Heart left ventricle (tissue), 16 donors: ENCODE results near the gene FAM8A1. TPM values are rescaled to one million over a fixed set of nuclear protein-coding genes. Genes with fewer than 3 reads are reported as not detected.

Experiments
- ATAC-seq, 4 donors: fragments of 200-7000 bp; cut with Tn5 transposase; one replicate each; pipeline ENCODE4 v1.9.1; 2020 to 2022; ENCODE audit warnings: moderate library complexity in 4 of 4, mild to moderate bottlenecking in 3 of 4, moderate number of reproducible peaks in 1 of 4
- DNase-seq, 5 donors: peaks; one replicate each; pipeline ENCODE4 v3.0.0-alpha.2; 2020
- H3K27ac ChIP-seq, 12 donors: fragments of 200-600 bp; sonication (generic) in 4 of 12; one replicate each; pipeline versions ENCODE4 v1.5.0 to v1.8.0; 2016 to 2022; ENCODE audit warnings: mild to moderate bottlenecking in 2 of 12
- H3K27me3 ChIP-seq, 9 donors: fragments of 200-600 bp; sonication (generic) in 2 of 9; one replicate each; pipeline versions ENCODE4 v1.5.1 to v1.8.0; 2016 to 2022; ENCODE audit warnings: mild to moderate bottlenecking in 3 of 9
- H3K36me3 ChIP-seq, 9 donors: fragments of 200-600 bp; sonication (generic) in 2 of 9; one replicate each; pipeline versions ENCODE4 v1.5.0 to v1.8.0; 2018 to 2022; ENCODE audit warnings: mild to moderate bottlenecking in 2 of 9
- H3K4me1 ChIP-seq, 12 donors: fragments of 200-600 bp; sonication (generic) in 4 of 12; one replicate each; pipeline versions ENCODE4 v1.5.0 to v1.8.0; 2016 to 2022; ENCODE audit warnings: mild to moderate bottlenecking in 3 of 12
- H3K4me3 ChIP-seq, 12 donors: fragments of 200-600 bp; sonication (generic) in 4 of 12; one replicate each; pipeline versions ENCODE4 v1.5.0 to v1.8.0; 2017 to 2022; ENCODE audit warnings: mild to moderate bottlenecking in 9 of 12, moderate library complexity in 4 of 12
- H3K9me3 ChIP-seq, 12 donors: fragments of 200-600 bp; sonication (generic) in 4 of 12; one replicate each; pipeline versions ENCODE4 v1.5.0 to v1.8.0; 2016 to 2022; ENCODE audit warnings: mild to moderate bottlenecking in 1 of 12
- CTCF ChIP-seq, 12 donors: fragments of 200-600 bp; sonication (generic) in 4 of 12; IDR thresholded peaks; one replicate each; pipeline versions ENCODE4 v1.5.0 to v1.8.0; 2018 to 2022; ENCODE audit warnings: antibody characterized with exemption in 12 of 12, mild to moderate bottlenecking in 5 of 12
- POLR2A ChIP-seq, 2 donors: fragments of 450-650 bp; IDR thresholded peaks; one replicate each; pipeline ENCODE4 v1.6.1; 2017; ENCODE audit warnings: antibody characterized with exemption in 2 of 2, mild to moderate bottlenecking in 2 of 2, moderate library complexity in 2 of 2
- WGBS, 4 donors: extraction: QIAGEN DNeasy Blood & Tissue Kit in 2 of 4; methylation state at CpG; one replicate each; pipeline versions ENCODE4 v1.1.5 to v1.1.7; 2013 to 2018; 5-methylcytosine and 5-hydroxymethylcytosine counted together
- intact Hi-C, 10 donors: fragments of 100-400 bp; cut with DNase I; formaldehyde crosslinking; loops; one replicate each; pipeline versions ENCODE4 v1.11.1 to v1.14.2; 2022
- long read RNA-seq, 3 donors: library from polyadenylated mRNA; unstranded; transcript quantifications; one replicate each; pipeline ENCODE4 v2.0.0, GENCODE V29; 2020 to 2021
- polyA plus RNA-seq, 2 donors: library from polyadenylated mRNA; stranded (reverse); fragments of 200-250 nt; gene quantifications; one replicate each; pipeline ENCODE4 v1.2.3, GENCODE V29; 2013
- total RNA-seq, 9 donors: library from RNA; depleted of rRNA in 2 of 9; stranded (reverse); fragments of >200 nt in 2 of 9; fragmentation: NEBNext Ultra II Directional in 3 of 9; extraction: Animal tissue kit (Norgen Biotek cat#: 25700) in 3 of 9; gene quantifications; one replicate each; pipeline versions ENCODE4 v1.1.0 to v1.2.4, GENCODE V29; 2016 to 2023
- donor health status: ischemic (EF 13 %, LVEDD 7.1; RV severe dilation, severe dysfunction).
- donor health status: healthy with polysubstance abuse.
- donor health status: DM: no; HTN: yes; CAD: no.
- donor health status: DM: no; HTN: no; CAD: no.
- donor health status: ischemic (EF 25% LVEDD 6.9; RV normal size, moderate dysfunction).
- donor health status: ischemic (EF 25% LVEDD 5.7; RV mildly dilated, moderate dysfunction).
- donor health status: healthy.
- donor health status: DM: yes; HTN: yes; CAD: no.
- donor health status: ischemic (EF 35%, LVEDD 5.7; RV mildly dilated, moderate dysfunction).
- donor health status: nonischemic (EF 11% LVEDD 7.7; RV severe dilation, severe dysfunction).
- donor health status: DM: yes; HTN: yes; CAD: no.
- donor health status: PGD.
- donor health status: ischemic (EF 29% LVEDD 5.4; RV normal size, mild dysfunction).
- donor health status: nonischemic (EF 23%, LVEDD 6.1; RV moderate dilation, normal function).

FAM8A1 gene
- total RNA-seq (10 to 100 TPM; 14.9 to 24.5 (median 17.5) TPM), polyA plus RNA-seq (10 to 100 TPM in 1 of 2 donors, 1 to 10 TPM in 1; 9.1 to 14.9 TPM)
- long read RNA-seq, donor 1, full-length matches to known transcripts: 50 of 51 reads
- long read RNA-seq, donor 1, partial matches to known transcripts: 0 of 51 reads
- long read RNA-seq, donor 1, other reads (novel, unspliced or antisense): 1 of 51 reads
- long read RNA-seq, donor 2, full-length matches to known transcripts: 11 of 17 reads
- long read RNA-seq, donor 2, partial matches to known transcripts: 0 of 17 reads
- long read RNA-seq, donor 2, other reads (novel, unspliced or antisense): 6 of 17 reads
- long read RNA-seq, donor 3, full-length matches to known transcripts: 48 of 50 reads
- long read RNA-seq, donor 3, partial matches to known transcripts: 2 of 50 reads
- long read RNA-seq, donor 3, other reads (novel, unspliced or antisense): 0 of 50 reads

- peak within 1 kb of the TSS; percentile 80 to 98 (median 95) for H3K27ac ChIP-seq
- WGBS, 4 donors: 6 to 11% (median 7%) methylated on average over 24 to 42 of the region's 42 CpGs
- no peaks in the 10 kb centered on the region for H3K9me3 ChIP-seq
- intact Hi-C loops: loop anchor here in 7 of 10 donors (2.0 to 10.0 kb wide), 6 partner anchors 87 to 385 kb away; partner anchors contain the start of genes NUP153 (in 5 of the 7) and KIF13A (in 1 of the 7)
- H3K4me3 ChIP-seq: peak within 1 kb of the TSS; percentile 75 to 99 (median 94)
- H3K4me1 ChIP-seq: peaks cover 0 to 20% (median 13%) of the 10 kb centered on the region in 12 donors
- H3K27me3 ChIP-seq: no peaks in the 10 kb centered on the region
- peak in 1 of 2 donors; percentile 80 for TF ChIP-seq POLR2A (IDR thresholded peaks at IDR 0.05)
- TF ChIP-seq CTCF (IDR thresholded peaks at IDR 0.05): peak; percentile 37 to 75 (median 53)
- H3K36me3 ChIP-seq: peaks cover 0 to 28% (median 9%) of the 10 kb centered on the region in 9 donors
- DNase-seq: peak; percentile 96 to 98 (median 97)
- ATAC-seq: peak; percentile 97 to 99 (median 99)
These were observed at the start of gene FAM8A1 for GRCh38 chr6:17599877-17600526. FAM8A1 (plus strand) TSS chr6:17600302; CDS start chr6:17600410, 108 bp downstream.

GRCh38 chr6:17551383-17551958, 48.6 kb upstream of the FAM8A1 start:
- Histone ChIP-seq H3K36me3 (peaks cover 0 to 53% (median 5%) of the 10 kb centered on the region in 9 donors), H3K9me3 (no peaks in the 10 kb centered on the region), H3K4me3 (no peak overlapping the region), H3K27ac (no peak overlapping the region), H3K4me1 (no peaks in the 10 kb centered on the region), H3K27me3 (no peaks in the 10 kb centered on the region)
- DNase-seq (no peak), ATAC-seq (no peak)
- 88 to 92% (median 91%) methylated on average over 9 of the region's 9 CpGs for WGBS, 4 donors
- intact Hi-C loops: no loop called here
- TF ChIP-seq POLR2A (IDR thresholded peaks at IDR 0.05) (no peak), CTCF (IDR thresholded peaks at IDR 0.05) (no peak)

- no peaks in the 10 kb centered on the region for H3K9me3 ChIP-seq
- no peak overlapping the region for H3K27ac ChIP-seq
- DNase-seq (no peak), ATAC-seq (no peak)
- H3K4me3 ChIP-seq: no peak overlapping the region
- H3K27me3 ChIP-seq: no peaks in the 10 kb centered on the region
- TF ChIP-seq POLR2A (IDR thresholded peaks at IDR 0.05): no peak
- TF ChIP-seq CTCF (IDR thresholded peaks at IDR 0.05): no peak
- 76 to 88% (median 83%) methylated on average over 3 of the region's 3 CpGs for WGBS, 4 donors
- peaks cover 0 to 63% (median 10%) of the 10 kb centered on the region in 9 donors for H3K36me3 ChIP-seq
- intact Hi-C loops: no loop called here
- no peaks in the 10 kb centered on the region for H3K4me1 ChIP-seq
These were observed 47.2 kb upstream of the FAM8A1 start for GRCh38 chr6:17552861-17553260.

- Histone ChIP-seq H3K4me1 (no peaks in the 10 kb centered on the region), H3K4me3 (no peak overlapping the region), H3K27ac (no peak overlapping the region), H3K9me3 (no peaks in the 10 kb centered on the region), H3K27me3 (no peaks in the 10 kb centered on the region), H3K36me3 (peaks cover 0 to 52% (median 10%) of the 10 kb centered on the region in 9 donors)
- intact Hi-C loops: no loop called here
- WGBS, 4 donors: 74 to 84% (median 81%) methylated on average over 4 of the region's 4 CpGs
- ATAC-seq (no peak), DNase-seq (no peak)
- TF ChIP-seq CTCF (IDR thresholded peaks at IDR 0.05) (no peak), POLR2A (IDR thresholded peaks at IDR 0.05) (no peak)
These were observed 44.1 kb upstream of the FAM8A1 start for GRCh38 chr6:17556014-17556413.
